ENCODE measurements around the gene RSBN1.
A peak's percentile ranks its signal among the peaks of the same experiment; 100 is the strongest.
"Not testable (repeated sequence)": the region's sequence is repeated elsewhere in the genome, so short reads cannot be mapped to it uniquely, and the experiment has no call there.

Gene RSBN1

GRCh38 chr1:113780374-113781146 lies 31.7 kb downstream of the RSBN1 start:
- no peak for DNase-seq (ENCODE audit: low read depth)

GRCh38 chr1:113779542-113779941 lies 32.7 kb downstream of the RSBN1 start:
- DNase-seq (ENCODE audit: low read depth), result no peak

GRCh38 chr1:113777561-113777960 lies 34.7 kb downstream of the RSBN1 start:
- DNase-seq (ENCODE audit: low read depth), result no peak

GRCh38 chr1:113770031-113770430 lies 42.2 kb downstream of the RSBN1 start:
- DNase-seq (ENCODE audit: low read depth), result no peak

- DNase-seq (ENCODE audit: low read depth), result no peak
These were observed 42.7 kb downstream of the RSBN1 start for GRCh38 chr1:113769601-113769970.

GRCh38 chr1:113768916-113769600 lies 43.2 kb downstream of the RSBN1 start:
- no peak for DNase-seq (ENCODE audit: low read depth)

- DNase-seq (ENCODE audit: low read depth), result no peak
These were observed 46.7 kb downstream of the RSBN1 start for GRCh38 chr1:113765306-113766230.

- DNase-seq (ENCODE audit: low read depth), result no peak
These were observed 48.6 kb downstream of the RSBN1 start for GRCh38 chr1:113763661-113764060.

- no peak for DNase-seq (ENCODE audit: low read depth)
These were observed 50.3 kb downstream of the RSBN1 start for GRCh38 chr1:113761937-113762336.

- no peak for DNase-seq (ENCODE audit: low read depth)
These were observed 51.9 kb downstream of the RSBN1 start for GRCh38 chr1:113760102-113761080.

GRCh38 chr1:113759333-113760101 lies 52.8 kb downstream of the RSBN1 start, which contains the start of gene PHTF1:
Gene PHTF1, minus strand, starts transcription at chr1:113759486. Its CDS starts 783 bp downstream, at chr1:113758703.
- DNase-seq (ENCODE audit: low read depth), result peak; percentile 59

GRCh38 chr1:113758631-113759332 lies 53.5 kb downstream of the RSBN1 start:
- DNase-seq (ENCODE audit: low read depth), result peak; percentile 58

GRCh38 chr1:113756461-113756860 lies 55.8 kb downstream of the RSBN1 start:
- DNase-seq (ENCODE audit: low read depth), result no peak

- DNase-seq (ENCODE audit: low read depth), result not testable (repeated sequence)
These were observed 58.9 kb downstream of the RSBN1 start for GRCh38 chr1:113753333-113753732.

- DNase-seq (ENCODE audit: low read depth), result no peak
These were observed 60.8 kb downstream of the RSBN1 start for GRCh38 chr1:113751516-113751915.

- DNase-seq (ENCODE audit: low read depth), result no peak
These were observed 61.2 kb downstream of the RSBN1 start for GRCh38 chr1:113751114-113751513.

GRCh38 chr1:113749402-113749801 lies 62.9 kb downstream of the RSBN1 start:
- DNase-seq (ENCODE audit: low read depth), result no peak

- no peak for DNase-seq (ENCODE audit: low read depth)
These were observed 64.9 kb downstream of the RSBN1 start for GRCh38 chr1:113747376-113747775.

- no peak for DNase-seq (ENCODE audit: low read depth)
These were observed 66.9 kb downstream of the RSBN1 start for GRCh38 chr1:113745425-113745824.

- no peak for DNase-seq (ENCODE audit: low read depth)
These were observed 68.2 kb downstream of the RSBN1 start for GRCh38 chr1:113744114-113744513.

All from activated T-cell treated with anti-CD3 and anti-CD28 coated beads for 48 hours (primary cell).